GM23338 (cell line): ENCODE results near the gene DPH7.

Experiments
- CREB1 ChIP-seq: fragments of 250-450 bp; sonication (Bioruptor Pico); IDR thresholded peaks from 2 replicates; pipeline ENCODE4 v1.5.0; 2020; ENCODE audit warnings: low read depth, mild to moderate bottlenecking, moderate library complexity
- CTCF ChIP-seq, 2 experiments: fragments of 200-600 bp in 1 of 2; sonication (generic) in 1 of 2; conservative IDR thresholded peaks; 2 replicates each; pipeline versions ENCODE4 v1.5.1 to v1.6.1; 2016 to 2017; ENCODE audit warnings: antibody characterized with exemption in 2 of 2, low read depth in 2 of 2, mild to moderate bottlenecking in 2 of 2, moderate library complexity in 1 of 2
- POLR2AphosphoS5 ChIP-seq: IDR thresholded peaks from 2 replicates; pipeline ENCODE4 v1.6.1; 2016; ENCODE audit warnings: antibody characterized with exemption, low read depth
- ZNF114 ChIP-seq: fragments of 250-450 bp; sonication (Bioruptor Pico); IDR thresholded peaks from 2 replicates; pipeline ENCODE4 v1.5.0; 2020; ENCODE audit warnings: mild to moderate bottlenecking, moderate library complexity

GRCh38 chr9:137611623-137612609, 33.2 kb upstream of the DPH7 start:
- TF ChIP-seq CREB1 (CRISPR knock-in tag) = no peak
- TF ChIP-seq CTCF (conservative IDR thresholded peaks at IDR 0.05; ENCODE audit: low read depth in 2 of 2) = no peak
- no peak for TF ChIP-seq POLR2AphosphoS5
- TF ChIP-seq ZNF114 (CRISPR knock-in tag) = no peak
